OCI-LY7 (cell line): ENCODE results near the gene AIP. TPM values are rescaled to one million over a fixed set of nuclear protein-coding genes. Genes with fewer than 3 reads are reported as not detected.

Source experiments
- BruUV-seq: library from RNA; stranded (reverse); fragments of 400-500 nt; replicated peaks from 2 replicates; lab custom pipeline; 2021; lab: Mats Ljungman, UMichigan
- CTCF ChIA-PET: fragments of 300-600 bp; sonication (Branson Sonifier 250); formaldehyde crosslinking; loops from one replicate; lab custom pipeline; 2022; ENCODE audit warnings: antibody characterized with exemption; ENCODE audit not compliant: unreplicated experiment; lab: Charles Lee
- POLR2A ChIA-PET: fragments of 300-600 bp; sonication (Branson Sonifier 250); formaldehyde crosslinking; loops from one replicate; lab custom pipeline; 2022; ENCODE audit warnings: antibody characterized with exemption; lab: Charles Lee
- DNase-seq: peaks from one replicate; pipeline ENCODE4 v3.0.0-alpha.2; 2015; ENCODE audit warnings: low spot score
- H2AFZ ChIP-seq: fragments of 200-600 bp; sonication (generic), shearing (Covaris generic); 2 replicates; pipeline ENCODE4 v1.6.1; 2014; ENCODE audit warnings: mild to moderate bottlenecking, antibody characterized with exemption, low read length, moderate library complexity
- H3K27ac ChIP-seq: fragments of 200-600 bp; sonication (generic); 2 replicates; pipeline ENCODE4 v1.5.1; 2014; ENCODE audit warnings: mixed run types, low read depth, mild to moderate bottlenecking, moderate library complexity, low read length, inconsistent platforms; ENCODE audit not compliant: poor library complexity, severe bottlenecking
- H3K36me3 ChIP-seq: fragments of 200-600 bp; sonication (generic); 2 replicates; pipeline ENCODE4 v1.6.1; 2014; ENCODE audit warnings: mild to moderate bottlenecking, antibody characterized with exemption, low read length, moderate library complexity, mixed read lengths; ENCODE audit not compliant: insufficient read depth
- H3K4me1 ChIP-seq: fragments of 200-600 bp; sonication (generic); 2 replicates; pipeline ENCODE4 v1.5.1; 2014; ENCODE audit warnings: mild to moderate bottlenecking, low read length; ENCODE audit not compliant: insufficient read depth, poor library complexity, severe bottlenecking
- H3K4me2 ChIP-seq: fragments of 200-600 bp; sonication (generic); 2 replicates; pipeline ENCODE4 v1.6.1; 2014; ENCODE audit warnings: mild to moderate bottlenecking, low read length
- H3K4me3 ChIP-seq: fragments of 200-600 bp; sonication (generic); 2 replicates; pipeline ENCODE4 v1.5.1; 2014; ENCODE audit warnings: mild to moderate bottlenecking, low read depth, low read length; ENCODE audit not compliant: poor library complexity, severe bottlenecking
- H3K79me2 ChIP-seq: fragments of 200-600 bp; sonication (generic); 2 replicates; pipeline ENCODE4 v1.6.1; 2016; ENCODE audit warnings: low read depth, mild to moderate bottlenecking, low read length, moderate library complexity, mixed read lengths; ENCODE audit not compliant: insufficient read depth
- H3K9me2 ChIP-seq: fragments of 200-600 bp; sonication (generic); 2 replicates; pipeline ENCODE4 v1.6.1; 2016; ENCODE audit warnings: mild to moderate bottlenecking, low read length, mixed read lengths; ENCODE audit not compliant: insufficient read depth
- H3K9me3 ChIP-seq: fragments of 200-600 bp; sonication (generic); 2 replicates; pipeline ENCODE4 v1.6.1; 2014; ENCODE audit warnings: mild to moderate bottlenecking, mixed run types, low read length, mixed read lengths
- H4K20me1 ChIP-seq: fragments of 200-600 bp; sonication (generic); 2 replicates; pipeline ENCODE4 v1.6.1; 2014; ENCODE audit warnings: mild to moderate bottlenecking, antibody characterized with exemption, low read length, moderate library complexity, mixed read lengths; ENCODE audit not compliant: insufficient read depth
- CTCF ChIP-seq: fragments of 200-600 bp; sonication (generic); conservative IDR thresholded peaks from 2 replicates; pipeline ENCODE4 v1.5.1; 2014; ENCODE audit warnings: mild to moderate bottlenecking, antibody characterized with exemption, low read length, moderate library complexity, mixed read lengths
- EZH2phosphoT487 ChIP-seq: fragments of 200-600 bp; sonication (generic); IDR thresholded peaks from 2 replicates; pipeline ENCODE4 v1.6.1; 2018; ENCODE audit warnings: low read depth, borderline replicate concordance, mild to moderate bottlenecking, mixed run types, antibody characterized with exemption, low read length, moderate library complexity, mixed read lengths
- intact Hi-C: fragments of 100-400 bp; cut with micrococcal nuclease; formaldehyde crosslinking; loops from one replicate; pipeline ENCODE4 v1.10.0; 2022; ENCODE audit not compliant: unreplicated experiment
- total RNA-seq, 2 experiments: library from RNA; depleted of rRNA in 1 of 2; stranded (reverse); fragments of >200 nt in 1 of 2; shearing (Covaris generic) in 1 of 2; gene quantifications; 2 replicates each; pipeline ENCODE4 v1.2.3, GENCODE V29; 2014 to 2022

Gene AIP
- total RNA-seq, 2 experiments from 2014 or later = 112 to 125 TPM

- H3K4me2 ChIP-seq = peak overlapping the region; percentile 62
- H3K4me3 ChIP-seq = peak overlapping the region; percentile 27
- no peak for TF ChIP-seq EZH2phosphoT487
- TF ChIP-seq CTCF = no peak
- peaks cover 70% of the 10 kb centered on the region for H3K4me1 ChIP-seq
- H2AFZ ChIP-seq = no peak overlapping the region; the same call in 1 of the 2 replicates
- H3K9me3 ChIP-seq = no peaks in the 10 kb centered on the region
- H3K36me3 ChIP-seq = no peaks in the 10 kb centered on the region
- no TSS peak for BruUV-seq
- DNase-seq = peak; percentile 77
- POLR2A ChIA-PET = interaction anchor here (0.7 to 3.9 kb wide), 8 partner anchors 10 to 97 kb away, joined by 3 to 37 read pairs (median 4); partner anchors contain the start of genes PTPRCAP and TMEM134
- intact Hi-C loops = loop anchor here (1.0 kb wide), 1 partner anchor 9 kb away; no protein-coding TSS in a partner anchor
- CTCF ChIA-PET = interaction anchor here (0.6 to 1.0 kb wide), 2 partner anchors 12 to 47 kb away, joined by 3 to 11 read pairs; partner anchors contain the start of genes PPP1CA and PTPRCAP
- no peaks in the 10 kb centered on the region for H4K20me1 ChIP-seq
- no peaks in the 10 kb centered on the region for H3K9me2 ChIP-seq
- H3K79me2 ChIP-seq = no peaks in the 10 kb centered on the region
- peak overlapping the region; percentile 73 for H3K27ac ChIP-seq
Observed at GRCh38 chr11:67449116-67449844, 33.5 kb upstream of the AIP start.

- POLR2A ChIA-PET = interaction anchor here (0.6 to 3.9 kb wide), 4 partner anchors 9 to 15 kb away, joined by 4 to 37 read pairs (median 12); partner anchors contain the start of gene PTPRCAP
- intact Hi-C loops = no loop called here
- CTCF ChIA-PET = interaction anchor here (0.5 to 0.9 kb wide), 2 partner anchors 9 to 14 kb away, joined by 3 to 9 read pairs; no protein-coding TSS in a partner anchor
- TF ChIP-seq EZH2phosphoT487 = no peak
- peak overlapping the region; percentile 73 for H3K27ac ChIP-seq
- peak overlapping the region; percentile 62 for H3K4me2 ChIP-seq
- no TSS peak for BruUV-seq
- H4K20me1 ChIP-seq = no peaks in the 10 kb centered on the region
- H3K9me3 ChIP-seq = no peaks in the 10 kb centered on the region
- H2AFZ ChIP-seq = no peak overlapping the region
- DNase-seq = no peak
- H3K4me3 ChIP-seq = no peak overlapping the region
- H3K36me3 ChIP-seq = no peaks in the 10 kb centered on the region
- H3K79me2 ChIP-seq = no peaks in the 10 kb centered on the region
- H3K4me1 ChIP-seq = peaks cover 52% of the 10 kb centered on the region
- no peaks in the 10 kb centered on the region for H3K9me2 ChIP-seq
Observed at GRCh38 chr11:67450796-67451657, 31.8 kb upstream of the AIP start.

- no peak overlapping the region for H3K27ac ChIP-seq
Observed at GRCh38 chr11:67451658-67451976, 31.2 kb upstream of the AIP start.

More at GRCh38 chr11:67451658-67451976, 31.2 kb upstream of the AIP start:
- peaks cover 46% of the 10 kb centered on the region for H3K4me1 ChIP-seq
- intact Hi-C loops = no loop called here
- H3K4me2 ChIP-seq = no peak overlapping the region
- H2AFZ ChIP-seq = no peak overlapping the region
- no peaks in the 10 kb centered on the region for H3K9me3 ChIP-seq
- DNase-seq = no peak
- no peaks in the 10 kb centered on the region for H3K9me2 ChIP-seq
- H3K4me3 ChIP-seq = no peak overlapping the region
- no peaks in the 10 kb centered on the region for H4K20me1 ChIP-seq
- no TSS peak for BruUV-seq
- H3K36me3 ChIP-seq = no peaks in the 10 kb centered on the region
- no peak for TF ChIP-seq EZH2phosphoT487
- TF ChIP-seq CTCF = no peak
- ChIA-PET POLR2A (interaction anchor here (0.6 to 2.6 kb wide), 2 partner anchors 12 to 14 kb away, joined by 4 to 7 read pairs; no protein-coding TSS in a partner anchor), CTCF (no interaction called here)
- H3K79me2 ChIP-seq = no peaks in the 10 kb centered on the region
